ENCODE measurements around the gene PEX10.

The PEX10 gene

DNA sequence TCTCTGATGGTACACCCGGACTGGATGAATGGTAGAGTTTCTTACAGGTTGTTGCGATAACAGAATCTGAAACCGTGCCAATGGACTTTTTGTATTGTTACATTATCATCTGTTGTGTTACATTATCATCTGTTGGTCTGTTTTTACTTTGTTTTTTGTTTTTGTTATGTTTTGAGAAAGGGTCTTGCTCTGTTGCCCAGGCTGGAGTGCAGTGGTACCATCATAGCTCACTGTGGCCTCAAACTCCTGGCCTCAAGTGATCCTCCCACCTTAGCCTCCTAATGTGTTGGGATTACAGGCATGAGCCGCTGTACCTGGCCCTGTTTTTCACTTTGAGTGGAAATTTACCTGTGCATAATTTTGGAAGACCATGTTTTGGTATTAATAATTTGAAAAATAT lies 10.2 kb upstream of the PEX10 start:
- no peak for DNase-seq

DNA sequence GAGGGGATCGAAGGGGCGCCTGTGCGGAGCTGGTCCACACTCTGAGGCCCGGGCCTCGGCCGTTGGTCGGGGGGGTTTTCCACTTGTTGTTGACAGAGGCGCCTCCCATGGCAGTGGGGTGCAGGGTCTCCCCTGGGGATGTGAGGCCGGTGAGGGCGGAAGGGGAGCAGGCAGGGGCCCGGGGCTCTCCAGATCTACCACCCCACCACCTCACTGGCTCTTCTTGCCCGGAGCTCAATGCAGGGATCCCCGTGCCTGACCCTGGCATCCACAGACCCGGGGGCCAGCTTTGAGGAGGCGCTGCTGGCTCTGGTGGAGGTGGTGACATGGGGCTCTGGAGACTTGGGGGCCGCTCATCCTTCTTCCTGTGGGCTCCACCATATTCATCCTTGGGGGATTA lies 7.1 kb upstream of the PEX10 start:
- no peak for DNase-seq

DNA sequence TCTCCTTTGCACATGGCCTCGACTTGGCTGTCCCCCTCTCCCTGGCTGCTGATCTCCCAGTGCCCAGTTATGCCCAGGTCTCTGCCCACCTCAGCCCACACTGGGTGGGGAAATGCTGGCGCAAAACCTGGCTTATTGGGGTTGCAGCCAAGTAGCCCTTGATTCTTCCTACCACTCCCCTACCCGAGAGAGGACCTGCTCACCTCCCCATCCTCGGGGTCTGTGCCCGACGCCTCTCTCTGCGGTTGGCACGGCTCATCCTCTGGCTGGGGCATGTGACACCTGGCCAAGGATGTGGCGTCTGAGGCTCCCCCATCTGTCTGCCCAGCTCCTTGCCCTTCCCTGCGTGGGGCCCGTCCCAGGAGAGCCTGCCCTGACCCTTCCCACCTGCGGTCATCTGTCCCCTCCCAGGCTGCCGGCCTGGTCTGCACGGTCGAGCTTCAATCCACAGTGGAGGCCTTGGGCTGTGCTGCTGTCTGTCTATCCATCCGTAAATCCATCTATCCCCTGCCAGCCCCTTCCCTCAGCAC lies 6.5 kb upstream of the PEX10 start:
- no peak for DNase-seq

DNA sequence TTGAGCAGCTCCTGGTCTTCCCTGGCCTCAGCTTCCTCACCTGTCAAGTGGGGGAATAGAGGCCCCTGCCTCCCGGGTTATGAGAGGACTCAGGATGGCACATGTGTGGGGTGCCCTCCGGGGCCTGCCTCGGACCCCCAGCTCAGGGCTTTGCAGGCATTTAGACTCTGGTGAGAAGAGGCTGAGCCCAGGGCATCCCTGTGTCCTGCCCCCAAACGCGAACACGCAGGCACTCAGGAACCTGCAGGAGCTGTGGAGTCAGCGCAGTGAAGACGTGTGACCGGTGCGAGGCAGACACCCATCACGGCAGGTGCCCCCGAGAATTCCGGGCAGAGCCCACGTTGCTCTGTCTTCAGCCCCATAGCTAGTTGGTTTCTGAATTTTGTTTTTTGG lies 5.5 kb upstream of the PEX10 start:
- no peak for DNase-seq

DNA sequence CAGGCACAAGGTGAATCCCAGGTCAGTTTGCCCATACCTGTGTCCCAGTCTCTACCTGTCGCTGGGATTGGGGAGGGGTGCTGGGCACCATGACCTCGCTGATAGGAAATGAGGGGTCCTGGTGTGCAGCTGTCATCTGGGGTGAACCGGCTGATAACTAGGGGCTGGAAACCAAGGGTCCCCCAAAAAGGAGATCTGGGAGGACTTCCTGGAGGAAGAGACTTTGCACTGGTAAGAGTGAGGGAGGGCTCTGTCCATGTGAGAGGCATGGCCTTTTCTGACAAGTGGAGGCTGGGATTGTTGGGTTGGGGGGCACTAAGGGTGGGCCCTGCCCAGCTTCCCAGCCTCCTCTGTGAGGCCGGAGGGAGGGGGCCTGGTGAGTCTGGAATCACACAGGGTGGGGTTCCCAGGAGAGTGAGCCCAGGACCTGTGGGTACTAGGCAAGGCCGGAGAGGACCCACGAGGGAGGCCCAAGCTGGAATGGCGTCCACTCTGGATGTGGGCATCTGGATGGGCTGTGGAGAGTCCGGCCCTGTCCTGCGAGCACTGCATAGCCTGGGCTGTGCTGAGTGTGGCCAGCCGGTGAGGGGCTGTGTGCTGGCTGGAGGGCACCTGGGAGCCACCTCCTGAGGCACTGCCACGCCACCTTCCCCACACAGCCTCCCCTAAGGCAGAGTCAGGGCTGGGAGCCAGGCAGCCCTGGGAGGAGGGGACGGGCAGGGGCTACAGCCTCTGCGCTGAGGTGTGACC lies 4.9 kb upstream of the PEX10 start:
- DNase-seq: no peak

DNA sequence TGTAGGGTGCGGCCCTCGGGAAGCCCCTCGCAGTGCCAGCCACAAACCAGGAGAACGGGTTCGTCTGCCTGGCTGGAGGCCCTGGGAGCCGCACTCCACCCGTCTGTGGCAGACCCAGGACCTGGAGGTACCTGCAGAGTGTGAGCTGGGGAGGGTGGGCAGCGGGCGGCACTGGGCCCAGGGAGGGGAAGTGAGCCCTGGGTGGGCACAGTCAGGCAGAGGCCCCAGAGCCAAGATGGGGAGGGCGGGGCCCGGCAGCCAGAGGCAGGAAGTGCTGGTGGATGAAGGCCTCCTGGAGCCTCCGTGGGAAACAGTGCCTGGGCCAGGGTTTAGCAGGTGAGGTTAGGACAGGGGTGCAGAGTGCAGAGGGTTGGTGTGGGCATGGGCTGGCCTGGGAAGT lies 4.0 kb upstream of the PEX10 start:
- DNase-seq: no peak

DNA sequence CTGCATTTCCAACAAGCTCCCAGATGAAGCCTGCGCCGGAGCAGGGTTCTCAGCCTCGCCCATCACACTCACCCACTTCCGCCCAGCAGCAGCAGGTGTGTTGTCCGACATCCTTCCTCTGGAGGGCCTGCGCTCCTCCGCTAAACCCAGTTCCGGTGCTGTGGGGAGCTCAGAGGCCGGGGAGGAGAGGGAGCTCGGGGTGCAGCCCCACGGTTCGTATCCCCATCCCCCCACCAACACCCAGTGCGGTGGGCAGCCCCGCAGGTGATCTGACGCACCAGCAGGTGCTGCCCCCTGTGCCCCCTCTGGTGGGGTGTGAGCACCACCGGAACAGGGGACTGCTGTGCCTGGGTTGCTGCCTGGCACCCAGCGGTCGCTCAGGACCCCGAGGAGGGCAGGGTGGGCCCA lies 3.4 kb upstream of the PEX10 start:
- DNase-seq: no peak

DNA sequence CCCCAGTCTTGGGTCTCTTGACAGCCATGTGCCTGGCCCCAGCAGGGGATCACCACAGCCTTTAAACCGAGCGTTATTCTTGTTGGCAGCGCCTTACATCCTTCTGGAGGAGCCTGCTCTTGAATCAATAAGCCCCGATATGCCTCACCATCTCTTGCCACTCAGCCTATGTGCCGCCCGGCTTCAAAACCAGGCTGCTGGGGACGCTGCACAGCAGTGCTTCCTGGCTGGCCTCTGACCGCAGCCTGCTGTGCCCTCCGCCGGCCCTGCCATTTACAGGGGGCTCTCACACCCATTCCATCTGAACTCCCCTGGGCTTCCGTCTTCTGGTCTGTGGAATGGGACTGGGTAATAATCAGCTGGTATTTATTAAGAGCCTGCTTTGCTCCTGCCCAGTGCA lies 3.0 kb upstream of the PEX10 start:
- no peak for DNase-seq

DNA sequence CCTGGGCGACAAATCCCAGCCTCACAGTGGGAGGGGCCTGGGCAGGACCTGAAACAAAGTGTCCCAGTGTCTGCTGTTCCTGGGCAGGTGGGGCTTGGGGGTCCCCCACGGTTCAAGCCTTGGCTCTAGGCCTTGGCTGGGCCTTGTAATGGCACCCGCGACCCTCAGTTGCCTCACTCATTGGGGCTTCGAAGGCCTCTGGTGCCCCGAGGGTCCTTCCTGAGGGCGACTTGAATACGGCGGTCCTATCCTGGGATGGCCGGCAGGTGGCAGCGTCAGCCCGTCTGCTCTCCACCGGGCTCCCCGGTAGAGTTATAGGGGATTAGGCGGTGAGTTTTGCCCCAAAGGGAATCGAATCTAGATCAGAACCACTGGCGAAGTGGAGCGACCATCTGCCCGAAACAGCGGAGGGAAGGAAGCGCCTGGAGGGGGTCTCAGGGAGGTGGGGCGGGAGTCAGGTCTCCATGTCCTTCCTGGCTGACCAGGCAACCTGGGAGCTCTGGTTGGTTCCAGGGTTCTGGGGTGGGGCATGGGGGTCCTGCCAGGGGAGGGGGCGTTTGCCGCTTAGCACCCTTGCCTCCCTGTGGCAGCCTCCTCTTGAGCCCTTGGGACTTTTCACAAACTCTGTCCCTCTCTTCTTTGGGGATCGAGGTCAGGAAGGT lies 2.1 kb upstream of the PEX10 start:
- DNase-seq: peak; percentile 68 to 84 (median 76)

DNA sequence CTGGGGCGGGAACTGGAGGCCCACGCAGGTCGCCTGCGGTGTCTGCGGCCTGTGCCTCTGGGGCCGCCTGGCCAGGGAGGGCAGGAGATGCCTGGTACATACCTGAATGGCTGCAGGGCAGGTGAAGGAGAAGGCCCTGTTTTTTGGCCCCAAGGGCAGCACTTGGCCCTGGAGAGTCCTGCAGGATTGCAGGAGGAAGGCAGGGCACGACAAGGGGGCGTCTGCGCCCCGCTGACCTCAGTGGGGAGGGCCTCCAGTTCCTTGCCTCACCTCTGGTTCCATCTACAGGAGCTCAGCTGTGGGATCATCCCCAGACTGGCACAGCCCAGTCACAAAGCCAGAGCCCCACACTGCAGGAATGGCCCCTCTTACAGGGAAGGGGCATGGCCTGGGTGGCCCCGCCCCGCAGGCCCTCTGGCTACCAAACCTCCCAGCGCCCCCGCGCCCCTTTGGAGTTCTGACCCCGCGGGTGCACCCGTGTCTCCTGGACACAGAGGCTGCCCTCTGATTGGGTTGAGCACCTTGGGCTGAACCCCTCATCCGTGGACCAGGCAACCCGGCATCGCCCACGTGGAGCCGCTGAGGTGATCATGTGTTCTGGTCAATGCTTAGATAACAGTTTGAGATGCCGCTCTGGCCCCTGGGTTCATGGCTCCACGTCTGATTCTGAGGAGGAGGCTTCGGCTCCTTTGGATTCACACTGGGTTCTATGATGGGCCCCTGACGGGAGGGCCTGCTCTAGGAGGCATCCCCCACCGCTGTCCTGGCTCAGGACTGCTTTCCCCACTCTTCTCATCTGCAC lies 1.3 kb upstream of the PEX10 start:
- peak in 1 of 4 experiments; percentile 13 for DNase-seq

DNA sequence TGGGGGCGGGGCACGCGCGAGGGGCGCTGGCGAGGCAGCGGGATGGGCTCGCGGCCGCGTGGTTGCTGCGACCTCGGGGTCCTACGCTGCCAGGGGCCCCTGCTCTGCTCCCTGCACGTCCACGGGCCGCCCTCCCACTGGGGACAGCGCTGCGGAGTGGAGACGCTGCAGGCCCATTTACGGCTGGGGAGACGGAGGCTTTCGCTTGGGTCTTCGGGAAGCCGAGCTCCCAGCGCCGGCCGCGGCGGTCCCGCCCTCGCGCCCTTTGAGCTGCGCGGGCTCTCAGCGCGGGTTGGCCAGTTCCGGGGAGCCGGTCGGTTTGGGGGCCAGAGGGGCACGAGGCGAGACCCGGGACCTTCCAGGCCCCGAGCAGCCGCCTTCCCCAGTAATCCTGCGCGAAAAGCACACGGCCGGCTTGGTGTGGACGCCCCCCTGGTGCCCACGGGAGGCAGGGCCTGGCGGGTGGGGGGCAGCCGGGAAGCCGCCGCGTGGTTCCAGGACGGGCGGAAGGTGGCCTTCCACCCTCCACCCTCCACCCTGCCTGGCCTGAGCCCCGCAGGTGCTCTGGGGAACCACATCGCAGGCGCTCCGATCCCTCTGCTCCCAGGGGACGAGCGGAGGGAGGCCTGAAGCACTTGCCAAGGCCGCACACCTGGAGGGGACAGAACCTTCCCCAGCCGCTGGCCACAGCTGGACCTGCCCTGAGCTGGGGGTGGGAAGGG lies 570 bp upstream of the PEX10 start:
- peak in 1 of 4 experiments; percentile 61 for DNase-seq

DNA sequence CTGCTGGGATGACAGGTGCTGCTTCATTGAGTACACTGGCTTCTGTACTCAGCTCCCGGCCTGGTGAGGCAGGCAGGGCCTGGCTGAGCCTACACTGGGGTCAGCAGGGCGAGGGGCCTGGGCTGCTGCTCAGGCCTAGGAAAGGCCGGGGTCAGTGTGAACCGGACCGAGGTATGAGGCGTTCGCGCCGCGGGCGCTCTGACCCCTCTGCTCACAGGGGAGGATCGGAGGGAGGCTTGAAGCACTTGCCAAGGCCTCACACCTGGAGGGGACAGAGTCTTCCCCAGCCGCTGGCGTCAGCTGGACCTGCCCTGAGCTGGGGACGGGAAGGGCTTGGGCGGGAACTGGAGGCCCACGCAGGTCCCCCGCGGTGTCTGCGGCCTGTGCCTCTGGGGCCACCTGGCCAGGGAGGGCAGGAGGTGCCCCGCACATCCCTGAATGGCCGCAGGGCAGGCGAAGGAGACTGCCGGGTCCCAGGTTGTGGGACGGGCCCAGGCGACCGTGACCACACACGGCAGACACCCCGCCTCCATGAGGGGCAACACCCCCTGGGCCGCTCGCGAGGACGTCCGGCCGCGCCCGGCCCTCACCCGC lies 466 bp downstream of the PEX10 start:
- DNase-seq: no peak

DNA sequence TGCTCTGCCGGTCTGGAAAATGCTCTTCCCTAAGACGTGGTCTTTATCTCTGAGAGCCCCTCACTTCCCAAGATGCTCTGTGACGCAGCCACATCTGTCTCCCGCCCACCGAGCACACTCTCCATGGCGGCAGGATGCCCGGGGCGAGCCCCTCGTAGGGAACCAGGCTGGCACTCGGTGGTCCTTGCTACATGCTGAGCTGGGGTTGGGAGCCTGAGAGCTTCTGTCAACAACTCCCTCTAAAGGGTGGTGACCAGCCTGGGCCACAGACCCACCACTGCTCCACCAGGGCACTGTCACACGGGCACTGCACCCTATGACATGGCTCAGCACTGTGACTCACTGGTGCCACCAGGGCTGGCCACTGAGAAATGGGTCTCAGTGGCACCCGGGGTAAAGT lies 2.6 kb downstream of the PEX10 start:
- DNase-seq: no peak

DNA sequence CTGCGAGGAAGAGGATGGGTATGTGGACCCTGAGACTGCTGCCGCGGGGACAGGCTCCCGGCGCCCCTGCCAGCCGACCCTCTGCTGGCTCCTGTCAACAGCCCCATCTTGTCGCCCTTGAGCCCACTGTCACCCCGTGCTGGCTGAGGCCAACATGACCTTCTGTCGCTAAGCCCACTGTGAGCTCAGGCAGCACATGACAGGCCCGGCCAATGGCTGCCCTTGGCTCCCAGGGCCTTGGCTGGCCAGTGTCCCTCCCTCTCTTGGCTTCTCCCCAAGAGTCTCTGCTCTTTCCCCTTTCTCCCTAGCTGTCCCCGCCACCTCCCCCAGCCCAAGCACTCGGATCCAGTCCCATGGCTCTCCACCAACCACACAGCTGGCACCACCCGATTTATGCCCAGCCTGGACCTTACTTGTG lies 3.5 kb downstream of the PEX10 start:
- DNase-seq: no peak

DNA sequence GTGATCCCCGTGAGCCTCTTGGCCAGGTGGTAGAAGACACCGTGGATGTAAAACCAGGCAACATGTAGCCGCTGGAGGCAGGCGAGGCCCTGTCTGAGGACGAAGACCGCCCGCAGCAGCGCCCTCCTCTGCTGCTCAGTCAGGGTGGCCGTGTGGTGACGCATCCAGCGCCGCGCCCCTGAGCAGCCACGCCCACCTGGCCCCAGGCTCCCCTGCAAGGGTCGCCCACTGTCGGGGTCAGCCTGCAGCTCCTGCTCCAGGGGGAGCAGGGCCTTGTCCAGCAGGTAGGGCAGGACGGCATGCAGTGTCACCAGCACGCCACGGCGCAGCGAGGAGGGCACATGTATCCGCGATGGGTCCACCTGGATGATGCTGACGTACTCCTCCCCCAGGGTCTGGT lies 3.9 kb downstream of the PEX10 start:
- DNase-seq: no peak

DNA sequence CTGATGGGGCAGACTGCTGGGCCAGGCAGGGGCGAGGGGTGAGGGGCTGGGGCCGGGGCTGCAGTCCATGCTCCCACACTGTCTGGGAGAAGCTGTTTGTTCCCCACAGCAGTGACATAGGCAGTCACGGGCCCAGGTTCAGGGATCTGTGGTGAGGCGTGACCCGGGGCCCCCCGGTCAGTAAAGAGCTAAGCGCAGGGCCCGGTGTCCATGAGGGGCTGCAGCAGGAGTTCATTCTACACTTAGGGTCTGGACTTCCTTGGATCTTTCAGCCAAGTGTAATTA lies 4.4 kb downstream of the PEX10 start:
- no peak for DNase-seq

DNA sequence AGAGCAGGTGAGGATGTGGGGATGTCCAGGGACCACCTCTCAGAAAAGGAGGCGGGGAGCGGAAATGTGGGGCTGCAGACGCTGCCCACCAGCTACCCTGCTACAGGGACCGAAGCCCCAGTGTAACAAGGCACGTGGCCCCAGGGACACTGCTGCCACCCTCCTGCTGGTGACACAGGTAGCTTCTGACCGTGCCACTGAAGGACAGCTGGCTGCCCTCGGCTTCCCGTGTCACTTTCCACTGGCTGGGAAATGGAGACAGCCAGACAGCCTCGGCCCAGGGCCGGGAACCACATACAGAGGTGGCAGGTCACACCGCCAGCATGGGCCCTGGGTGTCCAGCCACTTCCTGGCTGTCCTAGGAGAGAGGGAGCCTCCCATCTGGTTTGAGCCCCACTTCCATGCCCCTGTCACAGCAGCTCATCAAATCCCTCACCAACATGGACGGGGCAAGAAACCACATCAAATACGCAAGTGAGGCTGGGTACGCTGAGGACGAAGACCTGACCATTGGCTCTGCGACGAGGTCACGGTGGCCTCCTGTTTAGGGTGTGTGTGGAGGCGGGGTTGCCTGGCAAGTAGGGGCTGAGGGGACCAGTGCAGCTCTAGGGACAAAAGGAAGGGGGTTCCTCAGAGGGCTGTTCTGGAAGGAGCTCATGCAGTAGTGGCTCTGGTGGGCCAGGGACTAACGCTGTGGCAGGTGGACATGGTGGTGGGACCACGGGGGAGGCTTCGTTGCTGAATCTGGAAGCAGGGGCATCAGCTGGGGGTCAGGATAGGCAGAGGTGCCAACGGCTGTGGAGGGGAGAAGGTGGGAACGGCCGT lies 5.0 kb downstream of the PEX10 start:
- DNase-seq: no peak

DNA sequence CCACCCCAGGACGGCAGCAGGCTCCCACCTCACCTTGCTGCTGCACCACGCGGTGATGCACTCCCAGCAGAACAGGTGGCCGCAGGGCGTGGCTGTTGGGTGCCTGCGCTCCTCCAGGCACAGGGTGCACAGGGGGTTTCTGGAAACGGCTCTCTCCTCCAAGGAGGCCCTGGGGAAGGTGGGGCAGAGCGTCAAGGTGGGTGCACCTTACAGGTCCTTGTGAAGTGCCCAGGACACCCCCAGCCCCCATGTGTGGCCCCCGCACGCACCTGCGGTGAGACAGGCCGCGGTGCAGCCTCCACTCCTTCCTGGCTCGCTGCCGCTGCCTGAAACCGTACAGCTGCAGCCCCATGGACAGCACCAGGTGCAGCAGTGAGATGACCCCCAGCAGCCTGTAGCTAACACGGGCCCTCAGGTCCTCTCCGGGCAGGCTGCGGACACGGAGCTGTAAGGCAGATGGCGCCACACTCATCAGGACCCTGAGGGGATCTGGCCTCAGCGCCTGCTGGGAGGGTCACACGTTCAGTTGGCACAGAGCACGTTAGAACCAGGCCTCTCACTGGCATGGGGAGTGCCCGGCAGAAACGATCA lies 5.8 kb downstream of the PEX10 start:
- DNase-seq: no peak

DNA sequence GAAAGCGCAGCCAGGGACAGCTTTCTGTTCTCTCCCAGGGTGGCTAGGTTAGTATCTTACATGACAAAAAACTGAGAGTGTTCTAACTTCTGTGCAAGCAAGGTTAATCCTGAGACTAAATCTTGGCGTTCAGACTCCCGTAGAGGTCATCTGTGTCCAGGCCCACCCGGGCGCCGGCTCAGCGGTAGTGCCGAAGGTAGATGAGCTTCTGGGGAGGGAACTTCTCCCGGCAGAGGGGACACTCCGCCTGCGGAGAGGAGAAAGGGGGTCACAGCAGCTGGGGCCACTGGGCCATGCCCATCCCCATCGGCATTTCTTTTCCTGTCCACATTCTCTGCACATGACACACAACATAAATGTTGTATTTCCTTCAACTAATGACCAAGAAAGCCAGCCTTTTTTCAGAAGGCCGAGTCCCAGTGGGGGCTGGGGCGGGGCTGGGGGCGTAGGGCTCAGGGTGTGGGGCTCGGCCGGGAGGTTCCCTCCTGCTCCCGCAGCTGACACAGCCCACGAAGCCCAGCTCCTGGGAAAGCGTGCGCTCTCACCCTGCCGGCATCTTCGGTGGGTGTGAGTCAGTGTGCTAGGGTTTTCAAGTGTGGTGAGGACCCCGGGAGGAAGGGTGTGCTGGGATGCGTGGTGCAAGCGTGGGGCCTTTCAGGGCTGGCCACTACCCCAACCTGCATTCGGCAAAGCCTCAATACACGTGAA lies 6.6 kb downstream of the PEX10 start:
- DNase-seq: no peak

DNA sequence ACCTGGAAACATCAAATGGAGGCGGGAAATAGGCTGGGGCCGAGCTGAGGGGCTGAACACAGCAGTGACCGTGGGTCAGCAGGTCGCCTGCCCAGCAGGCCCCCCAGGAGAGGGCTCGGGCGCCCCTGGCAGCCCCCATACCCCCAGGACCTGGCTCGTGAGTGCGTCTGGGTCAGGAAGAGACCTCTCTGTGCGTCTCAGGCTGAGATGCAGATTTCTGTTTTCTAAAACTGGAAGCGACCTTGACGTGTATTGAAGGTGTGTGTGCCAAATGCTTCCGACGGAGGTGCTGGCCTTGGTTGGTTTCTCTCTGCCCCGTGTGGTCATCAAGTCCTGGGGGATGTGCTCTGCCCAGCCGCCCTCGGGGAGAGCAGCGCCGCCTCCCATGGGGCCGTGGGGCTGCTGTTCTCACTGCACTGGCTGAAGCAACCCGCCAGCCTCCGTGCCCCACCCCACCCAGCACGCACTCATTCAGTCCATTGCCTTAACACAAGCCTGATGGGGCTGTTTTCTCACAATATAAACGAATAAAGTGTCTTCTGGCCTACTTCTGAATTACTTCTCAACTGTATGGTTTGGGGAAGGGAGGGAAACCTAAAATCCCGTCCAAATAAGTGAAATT lies 7.4 kb downstream of the PEX10 start:
- DNase-seq: no peak
